Amniotic epithelial cell (primary cell): Measurements from ENCODE around the gene CALD1.
"Not testable (repeated sequence)": the region's sequence is repeated elsewhere in the genome, so short reads cannot be mapped to it uniquely, and the experiment has no call there.

Source experiments
- DNase-seq: peaks from one replicate; pipeline ENCODE4 v3.0.0-alpha.2; 2010; ENCODE audit warnings: low read depth

The CALD1 gene

DNA sequence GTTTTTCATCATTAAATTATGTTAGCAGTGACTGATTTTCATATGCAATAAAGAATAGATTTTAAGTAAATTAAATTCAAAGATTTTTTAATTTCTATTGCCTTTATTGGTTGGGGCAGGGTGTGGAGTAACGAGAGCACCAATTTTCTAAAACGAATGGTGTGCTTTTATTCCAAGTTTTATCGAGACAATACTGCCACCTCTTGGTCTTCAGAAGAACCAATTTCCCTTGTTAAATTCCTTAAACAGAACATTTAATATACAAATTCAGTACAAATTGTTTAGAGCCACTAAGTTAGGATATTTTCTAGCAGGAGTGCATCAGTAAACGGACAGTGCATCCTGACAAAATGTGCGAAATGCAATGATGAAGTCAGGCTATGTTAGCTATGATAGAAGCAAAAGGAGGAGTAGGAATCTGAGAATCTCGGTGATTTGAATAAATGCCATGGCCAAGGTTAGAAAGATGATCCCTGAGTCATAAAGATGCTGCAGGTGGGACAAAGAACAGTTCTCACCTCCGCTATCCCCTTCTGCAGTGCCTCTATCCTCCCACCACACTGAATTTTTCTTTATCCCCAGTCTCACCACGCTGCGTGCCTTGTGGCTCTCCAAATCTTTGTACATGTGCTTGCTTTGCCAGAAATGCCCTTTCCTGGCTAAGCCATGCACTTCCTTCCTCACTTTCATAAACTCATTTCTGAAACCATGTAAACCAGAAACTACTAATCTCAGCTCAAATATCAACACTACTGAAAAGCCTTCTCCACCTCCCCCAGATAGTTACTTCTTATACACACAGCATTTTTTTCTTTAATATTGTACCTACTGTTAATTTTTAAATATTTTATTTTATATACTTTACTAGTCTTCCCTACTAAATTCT, 175.0 kb downstream of the CALD1 start:
- peak; percentile 43 for DNase-seq

DNA sequence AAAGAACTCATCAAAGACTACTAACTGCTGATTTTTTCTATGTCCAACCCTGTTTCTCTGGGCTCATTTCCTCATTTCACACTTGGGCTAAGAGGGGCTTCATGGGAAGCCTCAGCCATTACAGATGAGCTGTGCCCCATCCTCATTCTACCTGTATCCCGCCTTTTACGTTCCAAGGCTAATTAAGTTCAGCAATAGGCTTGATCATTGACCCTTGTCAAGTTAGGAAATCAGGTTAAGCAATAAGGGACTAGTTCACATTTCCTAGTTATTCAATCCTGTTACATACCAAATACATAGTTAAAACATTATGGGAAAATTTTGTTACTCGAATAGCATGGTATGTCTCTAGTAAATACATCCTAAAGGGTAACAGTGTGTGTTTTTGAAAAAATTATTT, 177.6 kb downstream of the CALD1 start:
- DNase-seq, result no peak

DNA sequence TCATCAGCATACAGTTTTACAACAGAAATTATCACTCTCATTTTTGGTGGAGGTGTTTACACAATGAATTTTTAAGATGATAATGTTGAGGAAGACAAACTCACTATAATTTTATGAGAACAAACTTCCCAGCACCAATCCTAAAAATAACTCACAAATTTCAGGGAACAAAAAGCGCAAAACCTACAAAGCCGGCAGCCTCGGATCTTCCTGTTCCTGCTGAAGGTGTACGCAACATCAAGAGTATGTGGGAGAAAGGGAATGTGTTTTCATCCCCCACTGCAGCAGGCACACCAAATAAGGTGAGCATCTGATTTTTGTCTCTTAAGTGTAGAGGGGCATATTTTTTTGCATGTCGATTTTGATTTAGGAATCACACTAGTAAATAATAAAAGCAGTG, 180.4 kb downstream of the CALD1 start:
- no peak for DNase-seq

DNA sequence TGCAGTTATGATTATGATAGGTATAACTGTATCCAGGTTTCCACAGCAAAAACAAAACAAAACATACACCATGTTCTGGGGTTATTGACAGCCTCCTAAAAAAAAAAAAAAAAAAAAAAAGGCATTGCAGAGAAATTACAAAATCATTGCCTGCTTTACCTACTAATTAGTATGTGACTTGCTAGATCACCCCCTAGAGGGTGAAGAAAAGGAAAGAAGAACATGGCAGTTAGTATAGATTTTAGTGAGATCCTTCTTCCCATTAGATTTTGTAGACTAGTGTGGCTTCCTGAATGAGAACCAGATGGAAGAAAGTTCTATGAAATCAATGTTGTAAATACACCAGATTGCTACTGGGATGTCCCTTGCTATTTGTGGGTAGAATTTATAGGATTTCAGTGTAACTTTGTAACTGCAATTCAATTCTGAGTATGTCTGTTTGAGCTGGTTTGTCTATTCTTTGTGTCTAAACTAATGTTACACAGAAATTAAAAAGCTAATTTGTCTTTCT, 182.9 kb downstream of the CALD1 start:
- no peak for DNase-seq

DNA sequence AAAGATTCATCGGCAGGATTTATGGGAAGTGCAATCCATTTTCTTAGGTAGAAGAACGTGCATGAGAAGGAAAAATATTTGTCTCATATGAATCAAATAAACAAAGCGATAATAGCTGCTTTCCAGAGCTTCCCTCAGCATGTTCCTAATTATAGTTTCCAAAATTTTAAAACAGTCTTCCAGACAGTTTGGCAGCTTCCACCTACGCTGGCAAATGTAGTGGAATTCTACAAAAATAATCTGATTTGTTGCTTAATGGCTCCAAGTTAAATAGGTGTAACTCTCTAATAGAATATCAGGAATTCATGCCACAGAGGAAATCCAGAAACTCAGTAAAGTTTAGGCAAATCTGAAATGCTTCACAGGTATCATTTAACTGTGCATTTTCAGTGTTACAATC, 183.6 kb downstream of the CALD1 start:
- DNase-seq, result no peak

DNA sequence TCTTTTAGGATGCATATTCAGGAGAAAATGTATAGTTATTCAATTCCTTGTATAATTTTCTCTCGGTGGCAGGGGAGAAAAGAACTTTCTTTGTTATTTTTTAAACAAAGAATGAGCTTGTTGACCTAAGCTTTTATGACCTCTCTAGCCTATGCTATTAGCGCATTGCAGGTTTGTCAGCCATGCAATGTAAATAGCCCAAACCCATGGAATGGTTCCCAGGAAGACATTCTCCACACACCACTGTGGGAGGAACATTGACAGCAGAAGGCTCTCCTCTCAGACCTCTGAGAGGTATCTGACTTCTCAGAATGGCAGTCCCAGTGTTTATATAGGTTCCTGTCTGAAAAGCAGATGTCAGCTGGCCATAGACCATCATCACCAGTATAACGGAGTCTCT, 187.3 kb downstream of the CALD1 start:
- DNase-seq, result no peak

DNA sequence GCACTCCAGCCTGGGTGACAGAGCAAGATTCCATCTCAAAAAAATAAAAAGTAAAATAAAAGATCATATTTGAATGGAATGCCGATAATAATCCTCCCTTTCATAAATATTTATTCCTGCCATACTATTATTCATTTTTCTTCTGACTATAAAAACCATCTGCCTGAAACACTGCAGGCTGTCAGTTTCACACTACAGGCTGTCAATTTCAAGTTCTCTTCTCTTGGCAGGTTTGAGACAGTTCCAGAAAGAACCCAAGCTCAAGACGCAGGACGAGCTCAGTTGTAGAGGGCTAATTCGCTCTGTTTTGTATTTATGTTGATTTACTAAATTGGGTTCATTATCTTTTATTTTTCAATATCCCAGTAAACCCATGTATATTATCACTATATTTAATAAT, 188.7 kb downstream of the CALD1 start:
- no peak for DNase-seq

DNA sequence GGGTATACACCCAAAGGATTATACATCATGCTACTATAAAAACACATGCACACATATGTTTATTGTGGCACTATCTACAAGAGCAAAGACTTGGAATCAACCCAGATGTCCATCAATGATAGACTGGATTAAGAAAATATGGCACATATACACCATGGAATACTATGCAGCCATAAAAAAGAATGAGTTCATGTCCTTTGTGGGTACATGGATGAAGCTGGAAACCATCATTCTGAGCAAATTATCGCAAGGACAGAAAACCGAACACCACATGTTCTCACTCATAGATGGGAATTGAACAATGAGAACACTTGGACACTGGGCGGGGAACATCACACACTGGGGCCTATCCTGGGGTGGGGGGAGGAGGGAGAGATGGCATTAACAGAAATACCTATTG, 202.2 kb downstream of the CALD1 start:
- DNase-seq, result not testable (repeated sequence)

DNA sequence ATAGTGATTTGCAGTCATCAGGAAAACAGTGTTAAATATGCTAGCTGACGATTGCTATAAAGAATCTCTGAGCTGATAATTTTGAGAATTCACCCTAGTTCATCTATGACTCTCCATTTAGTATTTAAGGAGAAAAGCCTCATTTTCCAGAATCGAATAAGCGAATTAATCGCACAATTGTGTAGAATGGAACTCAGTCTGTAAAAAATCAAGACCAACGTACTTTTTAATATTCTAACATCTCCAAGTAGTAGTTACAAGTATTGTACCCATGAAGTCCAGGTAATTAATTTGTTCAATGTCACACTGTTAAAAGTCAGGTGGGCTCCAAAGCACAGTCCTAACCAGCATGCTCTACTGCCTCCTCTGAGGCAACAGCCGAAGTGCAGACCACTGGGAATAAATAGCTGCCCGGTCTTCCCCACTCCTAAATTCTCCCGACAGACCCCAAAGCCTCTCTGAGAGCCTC, 206.5 kb downstream of the CALD1 start:
- DNase-seq, result no peak

DNA sequence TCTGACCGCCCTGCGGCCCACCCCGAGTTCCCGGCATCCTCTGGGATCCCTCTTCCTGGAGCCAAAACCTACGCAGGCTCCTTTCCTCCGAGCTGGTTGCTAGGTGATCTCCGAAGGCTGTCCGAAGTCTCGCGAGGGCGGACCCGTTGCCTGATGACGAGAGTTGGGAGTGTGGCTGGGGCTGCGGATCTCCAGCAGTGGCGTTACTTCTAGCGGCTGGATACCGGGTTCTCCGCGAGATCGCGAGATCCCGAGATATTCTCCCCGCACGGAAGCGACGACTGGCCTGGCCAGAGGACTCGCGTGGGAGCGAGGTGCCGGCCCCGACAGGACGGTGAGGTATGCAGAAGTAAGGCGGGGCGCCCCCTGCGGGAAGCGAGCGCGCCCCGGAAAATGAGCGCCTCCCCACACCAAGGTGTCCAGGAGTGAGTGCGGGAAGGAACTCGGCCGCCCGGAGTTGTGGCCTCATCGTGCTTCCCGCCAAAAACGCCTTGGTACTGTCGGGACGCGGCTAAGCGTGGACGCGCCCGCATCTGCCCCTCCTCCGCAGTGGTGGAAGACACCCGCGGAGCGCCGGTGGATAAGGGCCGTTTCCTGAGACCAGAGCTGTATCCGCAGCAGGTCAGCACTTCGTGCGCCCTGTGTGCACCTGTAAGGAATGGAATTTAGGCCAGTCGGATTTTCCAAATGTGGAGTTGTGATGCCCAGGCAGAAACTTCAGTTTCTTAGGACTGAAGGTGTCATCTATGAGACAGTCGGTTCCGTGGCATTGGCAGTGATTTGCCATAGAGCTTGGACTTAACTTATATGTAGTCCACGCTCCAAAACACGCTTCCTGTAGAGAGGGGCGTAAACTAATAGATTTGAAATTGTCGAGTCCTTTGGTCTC, 207.2 kb downstream of the CALD1 start, which contains the start of gene AGBL3:
TSS of gene AGBL3 (plus strand) at position 146 of the 889 bp plus-strand sequence. CDS start 1,426 bp downstream, outside the sequence.
- peak; percentile 92 for DNase-seq

DNA sequence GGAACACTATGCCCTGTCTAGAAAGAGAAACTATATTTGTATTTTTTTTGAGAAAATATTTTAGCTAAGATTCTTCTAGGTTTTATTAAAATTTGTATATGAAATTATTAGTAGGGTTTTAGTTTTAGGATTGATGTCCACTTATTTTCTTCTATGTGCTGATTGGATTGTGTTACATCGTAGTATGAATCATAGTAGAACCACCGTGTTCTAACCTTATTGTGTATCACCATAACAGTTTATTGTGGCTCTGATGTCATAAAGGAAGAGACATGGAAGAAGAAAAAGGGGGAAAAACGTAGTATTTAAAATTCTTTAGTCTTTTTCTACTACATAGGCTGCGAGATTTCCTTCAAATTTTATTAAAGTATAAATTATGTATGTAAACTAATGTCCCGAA, 208.7 kb downstream of the CALD1 start:
- no peak for DNase-seq

DNA sequence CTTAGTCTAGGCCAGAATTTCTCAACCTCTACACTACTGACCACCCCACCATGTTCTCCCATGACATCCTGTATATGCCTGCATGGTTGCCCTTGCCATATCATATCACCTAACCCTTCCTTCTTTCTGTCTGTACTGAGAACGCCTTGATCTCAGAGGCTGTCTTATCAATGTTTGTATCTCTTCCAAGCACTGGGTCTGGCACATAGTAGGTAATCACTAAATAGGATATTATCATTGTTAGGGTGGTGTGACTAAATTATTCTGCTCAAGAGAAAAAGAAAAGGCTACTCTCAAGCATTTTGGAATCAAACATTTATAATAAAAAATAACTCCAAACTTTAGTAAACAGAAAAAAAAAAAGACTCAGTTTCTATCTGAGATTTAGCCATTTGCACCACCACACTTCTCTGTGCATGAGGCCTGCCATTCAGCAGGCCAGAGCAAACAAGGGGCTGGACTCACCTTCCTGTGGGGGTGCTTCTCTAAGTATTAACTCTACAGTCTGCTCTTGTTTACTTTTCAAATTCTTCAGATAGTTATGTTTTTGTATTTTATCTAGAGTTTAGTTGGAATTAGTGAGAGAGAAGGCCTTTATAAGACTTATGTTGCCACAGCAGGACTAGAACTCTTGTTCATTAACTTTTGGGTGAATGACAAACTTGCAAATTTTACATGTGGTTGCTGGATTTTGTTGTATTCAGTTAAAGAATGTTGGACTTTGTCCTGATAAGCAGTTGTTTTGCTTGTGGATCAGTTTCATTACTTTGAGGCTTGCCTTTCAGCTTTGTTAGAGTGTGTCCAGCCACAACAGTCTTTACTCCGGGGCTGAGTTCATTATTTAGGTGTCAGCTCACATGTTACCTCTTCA, 212.3 kb downstream of the CALD1 start:
- peak; percentile 47 for DNase-seq

DNA sequence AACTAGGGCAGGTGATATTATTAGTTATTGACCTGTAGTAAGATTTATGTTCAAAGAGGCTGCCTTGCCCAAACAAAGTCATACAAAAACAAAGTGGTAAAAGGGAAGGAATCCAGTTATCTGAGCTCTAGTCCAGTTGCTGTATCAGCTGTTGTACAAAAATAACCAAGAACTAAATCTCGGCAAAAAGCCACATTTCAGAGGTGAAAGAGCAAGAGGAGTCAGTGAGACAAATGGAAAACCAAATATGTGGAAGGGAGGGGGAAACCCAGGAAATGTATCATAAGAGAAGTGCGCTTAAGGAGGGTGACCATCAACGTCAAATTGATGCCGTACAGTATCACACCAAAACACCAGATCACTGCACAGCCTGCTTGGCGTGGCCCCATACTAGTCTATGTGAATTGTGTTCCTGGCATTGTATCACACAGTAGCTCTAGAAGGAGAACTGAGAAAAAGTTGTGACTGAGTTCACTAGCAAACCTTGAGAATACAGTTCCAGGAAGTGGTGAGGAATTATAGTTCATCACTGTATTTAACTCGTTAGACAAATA, 213.3 kb downstream of the CALD1 start:
- peak; percentile 57 for DNase-seq

DNA sequence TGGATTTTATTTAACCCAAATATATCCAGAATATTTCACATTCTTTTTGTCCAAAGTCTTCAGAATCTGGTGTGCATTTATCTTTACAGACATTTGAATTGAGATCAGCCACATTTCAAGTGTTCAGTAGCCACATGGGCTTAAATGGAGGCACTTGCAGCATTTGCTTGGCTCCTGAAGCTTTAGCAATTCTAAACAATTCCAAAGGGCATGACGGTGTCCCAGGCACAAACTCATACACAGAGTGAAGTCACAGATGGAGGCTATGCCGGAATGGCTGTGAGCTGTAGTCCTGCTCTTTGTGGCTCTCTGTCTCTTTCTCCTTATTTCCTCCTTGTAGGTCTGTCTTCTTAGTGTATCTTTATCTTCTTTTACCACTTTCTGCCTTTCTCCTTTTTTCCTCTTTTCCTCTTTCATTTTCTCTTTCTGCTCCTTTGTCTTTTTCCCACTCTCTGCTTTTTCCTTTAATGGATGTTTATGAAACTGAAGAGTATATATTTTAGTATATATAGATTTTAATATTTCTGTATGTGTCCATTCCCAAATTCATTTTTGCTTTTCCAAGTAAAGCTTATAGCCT, 214.5 kb downstream of the CALD1 start:
- DNase-seq, result no peak

DNA sequence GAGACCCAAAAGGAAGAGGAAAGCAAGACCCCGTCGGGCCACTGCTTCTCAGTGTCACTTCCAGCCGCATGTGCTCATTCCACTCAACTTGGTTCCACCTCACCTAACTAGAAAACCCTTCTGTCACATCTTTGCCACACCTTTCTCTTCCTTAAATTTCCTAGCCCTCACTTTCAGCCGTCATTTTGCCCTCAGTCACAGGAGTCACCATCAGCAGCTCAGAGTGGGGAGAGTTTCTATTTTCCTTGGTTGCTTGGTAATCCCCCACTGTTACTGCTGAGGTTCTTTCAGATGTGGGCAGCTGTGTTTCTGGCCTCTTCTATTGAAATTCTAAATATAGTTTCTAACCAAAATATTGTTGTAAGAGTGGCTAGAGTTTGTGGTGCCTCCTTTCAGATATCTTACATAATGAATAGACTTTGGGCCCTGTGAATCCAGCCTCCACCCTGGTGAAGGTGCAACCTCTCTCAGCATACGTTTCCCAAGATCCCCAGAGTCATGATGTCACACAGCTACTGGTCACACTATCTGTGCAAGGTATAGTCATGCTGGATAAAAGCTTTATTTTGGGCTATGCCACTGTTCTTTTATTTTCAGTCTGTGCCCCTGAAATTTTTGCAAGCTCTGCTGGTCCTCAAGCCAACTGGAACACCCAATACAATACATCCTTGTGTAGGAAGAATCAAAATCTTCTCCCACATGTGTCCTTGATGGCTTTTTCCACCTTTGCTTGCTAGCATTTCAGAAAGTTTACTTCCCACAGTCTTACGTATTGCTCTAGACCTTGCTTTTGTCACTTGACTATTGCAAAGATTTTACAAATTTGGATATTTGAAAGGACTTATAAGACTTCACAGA, 216.0 kb downstream of the CALD1 start:
- no peak for DNase-seq

DNA sequence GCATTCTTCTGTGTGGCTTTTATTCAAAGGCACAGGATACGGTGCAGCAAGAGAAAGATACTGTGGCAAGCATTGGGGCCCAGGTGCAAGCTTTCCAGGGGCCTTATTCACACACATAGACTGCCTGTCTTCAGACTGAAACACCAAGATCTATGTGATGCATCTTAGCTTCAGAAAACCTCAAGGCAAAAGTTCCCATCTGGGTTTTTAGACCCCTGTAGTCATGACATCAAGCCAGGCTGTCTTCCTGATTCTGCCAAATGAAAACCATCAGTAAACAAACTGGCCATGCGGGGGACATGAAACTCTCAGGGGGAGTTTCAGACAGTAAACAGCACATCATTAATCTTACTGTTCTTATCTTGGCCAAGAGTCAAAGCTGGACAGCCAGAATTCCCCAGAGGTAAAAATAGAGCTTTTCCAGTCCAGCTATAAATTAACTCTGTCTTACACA, 216.7 kb downstream of the CALD1 start:
- peak; percentile 85 for DNase-seq

DNA sequence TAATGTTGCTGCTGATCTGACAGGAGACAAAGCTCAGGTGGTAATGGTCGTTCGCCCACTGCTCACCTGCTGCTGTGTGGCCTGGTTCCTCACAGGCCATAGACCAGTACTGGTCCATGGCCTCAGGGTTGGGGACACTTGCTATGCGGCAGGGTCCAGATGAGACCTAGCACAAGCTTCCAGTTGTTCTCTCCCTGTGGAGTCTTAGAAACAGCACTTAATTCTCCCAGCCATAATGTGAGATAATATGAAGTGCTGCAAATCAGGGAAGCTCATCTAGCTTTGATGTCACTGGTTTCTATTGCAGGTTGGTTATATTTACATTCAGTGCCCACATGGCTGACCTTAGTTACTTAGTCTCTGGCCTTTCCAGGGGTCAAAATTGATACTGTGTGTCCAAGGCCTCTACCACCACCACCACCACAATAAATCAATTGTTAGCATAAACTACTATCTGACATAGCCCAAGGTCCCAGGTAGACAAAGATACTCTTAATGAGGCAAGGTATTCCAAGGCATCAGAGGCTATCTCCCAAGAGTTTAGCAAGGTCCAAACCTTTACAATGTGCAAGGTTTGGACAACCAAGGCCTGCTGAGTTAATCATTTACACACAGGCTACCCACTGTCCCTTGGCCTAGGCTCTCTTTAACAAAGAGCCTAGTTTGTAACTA, 217.9 kb downstream of the CALD1 start:
- DNase-seq, result no peak

DNA sequence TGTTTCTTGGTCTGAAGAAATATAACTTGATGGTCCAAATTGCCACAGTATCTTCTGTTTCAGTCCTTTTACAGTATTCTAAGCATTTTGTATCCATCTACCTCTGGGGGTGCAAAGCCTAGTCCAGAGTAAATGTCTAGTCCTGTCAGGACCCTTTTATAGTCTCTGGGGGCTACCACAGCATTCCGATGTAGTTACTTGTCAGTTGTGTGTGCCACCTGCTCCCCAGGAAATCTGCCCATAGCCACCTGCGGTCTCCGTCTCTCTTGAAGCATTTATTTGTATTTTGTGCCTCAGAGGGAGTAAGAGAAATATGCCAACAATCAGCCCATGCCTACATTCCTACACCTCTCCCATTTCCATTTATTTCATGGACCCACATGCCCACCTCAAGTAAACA, 219.7 kb downstream of the CALD1 start:
- DNase-seq, result no peak
